ENCODE measurements around the gene PAK5. TPM values are rescaled to one million over a fixed set of nuclear protein-coding genes. Genes with fewer than 3 reads are reported as not detected.

PAK5 gene
- total and polyA plus RNA-seq, 2 donors (not counting 1 experiment from before 2014, with no cell fraction given), result not detected

GRCh38 chr20:9837634-9838033 lies 1.2 kb downstream of the PAK5 start:
- H3K4me3 Mint-ChIP-seq, result no peak overlapping the region
- Histone ChIP-seq H3K27me3 (replicated peaks in 1 of 4; ENCODE audit: control extremely low read depth in 1 of 4, control insufficient read depth in 3 of 4, insufficient read depth in 4 of 4, low read length in 3 of 4) (peaks cover 0 to 21% (median 12%) of the 10 kb centered on the region in 4 experiments), H3K4me2 (replicated peaks; ENCODE audit: low read depth, low read length, poor library complexity, severe bottlenecking) (no peak overlapping the region), H3K9ac (ENCODE audit: low read length) (no peak overlapping the region), H3K79me2 (ENCODE audit: control insufficient read depth, insufficient read depth, low read length) (no peaks in the 10 kb centered on the region), H2AFZ (ENCODE audit: insufficient read depth, low read depth, low read length, poor library complexity, severe bottlenecking) (no peak overlapping the region), H3K9me3 (ENCODE audit: control extremely low read depth in 1 of 3, control insufficient read depth in 2 of 3, insufficient read depth in 1 of 3, low read length in 2 of 3) (peaks cover 0 to 15% (median 2%) of the 10 kb centered on the region in 3 donors), H3K27ac (ENCODE audit: low read length in 2 of 2) (no peak overlapping the region), H3K36me3 (replicated peaks in 1 of 2; ENCODE audit: control extremely low read depth in 1 of 2, control insufficient read depth in 1 of 2, extremely low read depth in 1 of 2, insufficient read depth in 2 of 2, low read length in 1 of 2) (no peaks in the 10 kb centered on the region), H4K20me1 (ENCODE audit: control insufficient read depth, insufficient read depth, low read length, poor library complexity, severe bottlenecking) (no peaks in the 10 kb centered on the region), H3K4me1 (ENCODE audit: control insufficient read depth in 2 of 2, insufficient read depth in 2 of 2, low read length in 2 of 2) (no peaks in the 10 kb centered on the region), H3K4me3 (ENCODE audit: control extremely low read depth in 1 of 5, extremely low read depth in 1 of 5, insufficient read depth in 1 of 5, low read depth in 2 of 5, low read length in 4 of 5) (no peak overlapping the region)
- 66% methylated on average over 7 of the region's 7 CpGs for WGBS (ENCODE audit: insufficient coverage)
- CTCF ChIA-PET, result no interaction called here
- H3K27me3 Mint-ChIP-seq, result peaks cover 40% of the 10 kb centered on the region
- ATAC-seq (ENCODE audit: low read depth), result no peak
- intact Hi-C loops (cut with micrococcal nuclease), result no loop called here
- TF ChIP-seq CTCF (IDR thresholded peaks at IDR 0.05) (no peak), EZH2 (IDR thresholded peaks at IDR 0.05; ENCODE audit: borderline replicate concordance, insufficient read depth, low read depth, low read length, poor library complexity, severe bottlenecking) (no peak)
- no peak overlapping the region for H3K27ac Mint-ChIP-seq
- H3K4me1 Mint-ChIP-seq, result no peaks in the 10 kb centered on the region
- no peak for DNase-seq
- H3K9me3 Mint-ChIP-seq (ENCODE audit: insufficient read depth), result no peaks in the 10 kb centered on the region
- POLR2A ChIA-PET, result no interaction called here

GRCh38 chr20:9835302-9835701 lies 3.6 kb downstream of the PAK5 start:
- H4K20me1 ChIP-seq (ENCODE audit: control insufficient read depth, insufficient read depth, low read length, poor library complexity, severe bottlenecking), result no peaks in the 10 kb centered on the region
- H2AFZ ChIP-seq (ENCODE audit: insufficient read depth, low read depth, low read length, poor library complexity, severe bottlenecking), result no peak overlapping the region
- TF ChIP-seq EZH2 (IDR thresholded peaks at IDR 0.05; ENCODE audit: borderline replicate concordance, insufficient read depth, low read depth, low read length, poor library complexity, severe bottlenecking) (no peak), CTCF (IDR thresholded peaks at IDR 0.05) (no peak)
- H3K27ac ChIP-seq (ENCODE audit: low read length in 2 of 2), result no peak overlapping the region
- H3K9me3 ChIP-seq (ENCODE audit: control extremely low read depth in 1 of 3, control insufficient read depth in 2 of 3, insufficient read depth in 1 of 3, low read length in 2 of 3), result peaks cover 0 to 9% (median 0%) of the 10 kb centered on the region in 3 donors
- Mint-ChIP-seq H3K27me3 (peaks cover 31% of the 10 kb centered on the region), H3K4me1 (no peaks in the 10 kb centered on the region), H3K9me3 (ENCODE audit: insufficient read depth) (no peaks in the 10 kb centered on the region), H3K4me3 (no peak overlapping the region), H3K27ac (no peak overlapping the region)
- DNase-seq (no peak), ATAC-seq (ENCODE audit: low read depth) (no peak)
- peaks cover 0 to 17% (median 9%) of the 10 kb centered on the region in 4 experiments for H3K27me3 ChIP-seq (replicated peaks in 1 of 4; ENCODE audit: control extremely low read depth in 1 of 4, control insufficient read depth in 3 of 4, insufficient read depth in 4 of 4, low read length in 3 of 4)
- no peak overlapping the region for H3K9ac ChIP-seq (ENCODE audit: low read length)
- POLR2A ChIA-PET, result no interaction called here
- no peak overlapping the region for H3K4me2 ChIP-seq (replicated peaks; ENCODE audit: low read depth, low read length, poor library complexity, severe bottlenecking)
- H3K36me3 ChIP-seq (replicated peaks in 1 of 2; ENCODE audit: control extremely low read depth in 1 of 2, control insufficient read depth in 1 of 2, extremely low read depth in 1 of 2, insufficient read depth in 2 of 2, low read length in 1 of 2), result no peaks in the 10 kb centered on the region
- no peaks in the 10 kb centered on the region for H3K4me1 ChIP-seq (ENCODE audit: control insufficient read depth in 2 of 2, insufficient read depth in 2 of 2, low read length in 2 of 2)
- H3K4me3 ChIP-seq (ENCODE audit: control extremely low read depth in 1 of 5, extremely low read depth in 1 of 5, insufficient read depth in 1 of 5, low read depth in 2 of 5, low read length in 4 of 5), result no peak overlapping the region
- no peaks in the 10 kb centered on the region for H3K79me2 ChIP-seq (ENCODE audit: control insufficient read depth, insufficient read depth, low read length)
- intact Hi-C loops (cut with micrococcal nuclease), result no loop called here
- CTCF ChIA-PET, result no interaction called here
- WGBS (ENCODE audit: insufficient coverage), result 36% methylated on average over 1 of the region's 1 CpG

Measured in B cell (primary cell).